ENCODE measurements around the gene ZNF691. TPM values are rescaled to one million over a fixed set of nuclear protein-coding genes. Genes with fewer than 3 reads are reported as not detected.
"Not testable (repeated sequence)": the region's sequence is repeated elsewhere in the genome, so short reads cannot be mapped to it uniquely, and the experiment has no call there.

The ZNF691 gene
- 13.5 and 13.6 TPM in 2 replicates for total RNA-seq (2014; rRNA removed; shearing (Covaris generic))

- Histone ChIP-seq H3K27ac (peak within 1 kb of the TSS; percentile 64), H3K9me3 (replicated peaks) (no peaks in the 10 kb centered on the region), H3K4me3 (peak within 1 kb of the TSS; percentile 79), H3K4me1 (peaks cover 6% of the 10 kb centered on the region; the same call in 1 of the 2 replicates), H3K36me3 (peaks cover 17% of the 10 kb centered on the region), H3K27me3 (no peaks in the 10 kb centered on the region)
- peak; percentile 97 to 99 for DNase-seq
Measured at GRCh38 chr1:42846257-42847110, at the start of gene ZNF691. Gene ZNF691 (plus strand): TSS chr1:42846613. CDS start chr1:42849659, 3,046 bp downstream.

- Histone ChIP-seq H3K4me3 (no peak overlapping the region), H3K4me1 (no peaks in the 10 kb centered on the region), H3K36me3 (no peaks in the 10 kb centered on the region), H3K9me3 (replicated peaks) (no peaks in the 10 kb centered on the region), H3K27ac (no peak overlapping the region), H3K27me3 (no peaks in the 10 kb centered on the region)
- no peak for DNase-seq
Measured at GRCh38 chr1:42797414-42797813, 49.0 kb upstream of the ZNF691 start.

GRCh38 chr1:42797979-42798378 is 48.4 kb upstream of the ZNF691 start:
- no peaks in the 10 kb centered on the region for H3K27me3 ChIP-seq
- no peak overlapping the region for H3K4me3 ChIP-seq
- H3K36me3 ChIP-seq: no peaks in the 10 kb centered on the region
- H3K4me1 ChIP-seq: no peaks in the 10 kb centered on the region
- no peak overlapping the region for H3K27ac ChIP-seq
- no peak for DNase-seq
- H3K9me3 ChIP-seq (replicated peaks): no peaks in the 10 kb centered on the region

GRCh38 chr1:42801832-42802473 is 44.5 kb upstream of the ZNF691 start:
- Histone ChIP-seq H3K4me3 (no peak overlapping the region), H3K27ac (no peak overlapping the region), H3K36me3 (no peaks in the 10 kb centered on the region; the same call in 1 of the 2 replicates), H3K9me3 (replicated peaks) (no peaks in the 10 kb centered on the region; the same call in 1 of the 2 replicates), H3K27me3 (no peaks in the 10 kb centered on the region), H3K4me1 (peaks cover 9% of the 10 kb centered on the region)
- no peak for DNase-seq

- DNase-seq: no peak
- Histone ChIP-seq H3K36me3 (no peaks in the 10 kb centered on the region; the same call in 1 of the 2 replicates), H3K4me3 (no peak overlapping the region), H3K9me3 (replicated peaks) (no peaks in the 10 kb centered on the region; the same call in 1 of the 2 replicates), H3K27me3 (no peaks in the 10 kb centered on the region), H3K4me1 (peaks cover 18% of the 10 kb centered on the region), H3K27ac (no peak overlapping the region)
Measured at GRCh38 chr1:42806171-42806570, 40.2 kb upstream of the ZNF691 start.

- peaks cover 18% of the 10 kb centered on the region for H3K4me1 ChIP-seq
- H3K4me3 ChIP-seq: no peak overlapping the region
- DNase-seq: no peak
- no peaks in the 10 kb centered on the region for H3K27me3 ChIP-seq
- H3K27ac ChIP-seq: peak overlapping the region; percentile 67
- no peaks in the 10 kb centered on the region; the same call in 1 of the 2 replicates for H3K9me3 ChIP-seq (replicated peaks)
- H3K36me3 ChIP-seq: no peaks in the 10 kb centered on the region; the same call in 1 of the 2 replicates
Measured at GRCh38 chr1:42806593-42806992, 39.8 kb upstream of the ZNF691 start.

GRCh38 chr1:42807056-42807668 is 39.3 kb upstream of the ZNF691 start:
- Histone ChIP-seq H3K27me3 (no peaks in the 10 kb centered on the region), H3K9me3 (replicated peaks) (no peaks in the 10 kb centered on the region; the same call in 1 of the 2 replicates), H3K27ac (peak overlapping the region; percentile 67), H3K4me1 (peaks cover 18% of the 10 kb centered on the region), H3K4me3 (no peak overlapping the region), H3K36me3 (no peaks in the 10 kb centered on the region; the same call in 1 of the 2 replicates)
- DNase-seq: peak; percentile 72 to 90

GRCh38 chr1:42814815-42815214 is 31.6 kb upstream of the ZNF691 start:
- not testable (repeated sequence) for H3K27ac ChIP-seq; H3K4me3 ChIP-seq; H3K27me3 ChIP-seq; H3K9me3 ChIP-seq (replicated peaks); DNase-seq; H3K36me3 ChIP-seq
- H3K4me1 ChIP-seq: peaks cover 14% of the 10 kb centered on the region

GRCh38 chr1:42815941-42816584 is 30.4 kb upstream of the ZNF691 start:
- peak overlapping the region; percentile 98 for H3K4me3 ChIP-seq
- peak overlapping the region; percentile 96 for H3K27ac ChIP-seq
- H3K27me3 ChIP-seq: no peaks in the 10 kb centered on the region
- H3K36me3 ChIP-seq: peaks cover 3% of the 10 kb centered on the region; the same call in 1 of the 2 replicates
- H3K4me1 ChIP-seq: peaks cover 14% of the 10 kb centered on the region
- no peaks in the 10 kb centered on the region for H3K9me3 ChIP-seq (replicated peaks)
- DNase-seq: peak in 1 of 2 experiments; percentile 30

GRCh38 chr1:42816585-42817439 is 29.6 kb upstream of the ZNF691 start, which contains the start of the genes ERMAP and SVBP:
Gene ERMAP (plus strand): TSS chr1:42817122. CDS start chr1:42830449, 13,327 bp downstream.
Gene SVBP (minus strand): TSS chr1:42817397. CDS start chr1:42816544, 853 bp downstream.
- DNase-seq: peak; percentile 93 to 94
- H3K36me3 ChIP-seq: peaks cover 3% of the 10 kb centered on the region; the same call in 1 of the 2 replicates
- peak within 1 kb of the TSS; percentile 98 for H3K4me3 ChIP-seq
- H3K27ac ChIP-seq: peak within 1 kb of the TSS; percentile 96
- no peaks in the 10 kb centered on the region for H3K27me3 ChIP-seq
- H3K9me3 ChIP-seq (replicated peaks): no peaks in the 10 kb centered on the region
- H3K4me1 ChIP-seq: peaks cover 14% of the 10 kb centered on the region

GRCh38 chr1:42817440-42817767 is 29.0 kb upstream of the ZNF691 start:
- Histone ChIP-seq H3K4me3 (peak overlapping the region; percentile 98), H3K27ac (peak overlapping the region; percentile 96), H3K9me3 (replicated peaks) (no peaks in the 10 kb centered on the region), H3K27me3 (no peaks in the 10 kb centered on the region), H3K4me1 (peaks cover 14% of the 10 kb centered on the region), H3K36me3 (peaks cover 3% of the 10 kb centered on the region; the same call in 1 of the 2 replicates)
- DNase-seq: no peak

GRCh38 chr1:42817976-42818375 is 28.4 kb upstream of the ZNF691 start:
- Histone ChIP-seq H3K36me3 (0 out of 2 replicates have a peak, but pooled peaks cover 3% of the 10 kb centered on the region), H3K27me3 (no peaks in the 10 kb centered on the region), H3K4me3 (peak overlapping the region; percentile 98), H3K27ac (no peak overlapping the region), H3K9me3 (replicated peaks) (no peaks in the 10 kb centered on the region), H3K4me1 (peaks cover 20% of the 10 kb centered on the region)
- DNase-seq: no peak

GRCh38 chr1:42820813-42821212 is 25.6 kb upstream of the ZNF691 start:
- Histone ChIP-seq H3K27me3 (no peaks in the 10 kb centered on the region), H3K4me1 (peaks cover 37% of the 10 kb centered on the region), H3K27ac (no peak overlapping the region), H3K4me3 (no peak overlapping the region), H3K9me3 (replicated peaks) (no peaks in the 10 kb centered on the region), H3K36me3 (no peaks in the 10 kb centered on the region)
- no peak for DNase-seq

Data from SJCRH30 (cell line).